LoVo (cell line): ENCODE results near the gene ZBTB34.

Source experiments
- DNase-seq: peaks from one replicate; pipeline ENCODE4 v3.0.0-alpha.2; 2016; ENCODE audit warnings: low spot score

ZBTB34 gene

DNA sequence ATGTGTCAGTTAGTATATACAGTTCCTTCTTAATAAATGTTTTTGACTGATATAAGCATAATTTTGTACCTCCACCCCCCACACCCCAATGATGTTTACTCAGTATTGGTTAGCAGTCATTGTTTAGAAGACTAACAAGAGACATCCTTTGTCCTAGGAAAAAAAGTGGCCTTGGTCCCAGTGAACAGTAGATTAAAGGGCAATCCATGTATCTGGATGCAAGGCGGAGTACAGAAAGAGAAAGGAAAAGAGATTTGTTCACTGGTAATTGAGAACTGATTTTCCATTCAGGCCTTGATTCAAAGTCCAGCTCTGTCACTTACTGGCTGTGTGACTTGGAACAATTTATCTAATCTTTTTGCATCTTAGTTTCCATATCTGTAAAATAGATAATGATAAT is 58.8 kb downstream of the ZBTB34 start:
- no peak for DNase-seq

DNA sequence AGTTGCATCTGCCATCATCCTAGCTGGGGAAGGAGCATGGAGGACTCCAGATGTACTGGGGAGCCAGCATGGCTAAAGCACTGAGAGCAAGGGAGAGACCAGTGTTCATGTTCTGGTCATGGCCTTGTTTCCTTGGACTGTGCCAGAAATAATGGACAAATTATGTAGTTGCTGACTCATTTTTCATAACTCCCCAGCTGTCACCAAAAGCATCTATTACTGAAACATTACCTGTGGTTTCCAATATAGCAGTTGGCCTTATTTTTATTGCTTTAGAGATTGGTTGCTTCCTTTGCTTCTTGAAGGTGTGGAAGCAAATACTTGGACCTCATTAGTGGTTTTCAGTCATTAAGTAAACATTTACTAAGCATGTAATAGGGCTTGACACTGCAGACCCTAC is 65.4 kb downstream of the ZBTB34 start:
- no peak for DNase-seq

DNA sequence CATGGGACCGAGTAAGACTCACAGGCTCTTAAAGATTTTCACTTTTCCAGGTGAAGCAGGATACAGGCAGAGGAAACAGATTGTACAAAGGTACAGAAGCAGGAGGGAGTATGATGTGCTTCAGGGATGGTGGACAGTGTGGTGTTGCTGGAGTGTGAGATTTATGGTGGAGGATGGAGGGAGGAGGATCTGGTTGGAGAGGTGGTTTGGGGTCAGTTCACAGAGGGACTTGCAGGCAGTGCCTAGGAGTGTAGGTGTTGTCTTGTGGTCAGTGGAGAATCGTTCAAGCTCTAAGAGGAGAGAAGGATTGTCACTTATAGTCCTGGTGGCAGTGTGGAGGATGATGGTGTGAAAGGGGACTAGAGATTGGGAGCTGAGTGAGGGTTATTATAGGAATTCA is 65.9 kb downstream of the ZBTB34 start:
- DNase-seq, result no peak

DNA sequence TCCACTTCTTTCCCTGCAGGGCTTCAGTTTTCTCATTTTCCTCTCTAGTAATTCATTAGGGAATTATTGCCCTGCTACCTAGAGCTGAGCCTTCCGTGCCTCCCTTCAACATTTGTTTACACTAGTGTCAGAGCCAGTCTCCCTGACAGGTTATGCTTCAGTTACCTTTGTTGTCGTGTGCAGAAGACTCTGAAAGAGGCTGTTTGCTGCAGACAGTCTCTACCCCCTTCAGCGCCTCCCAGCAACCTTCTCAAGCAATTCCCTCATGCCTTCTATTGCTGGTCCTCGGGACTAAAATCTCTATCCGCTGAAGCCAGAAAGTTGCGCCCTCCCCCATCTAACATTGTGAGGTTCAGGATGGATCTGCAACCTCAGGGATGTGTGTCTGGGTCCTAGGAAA is 67.0 kb downstream of the ZBTB34 start:
- no peak for DNase-seq

DNA sequence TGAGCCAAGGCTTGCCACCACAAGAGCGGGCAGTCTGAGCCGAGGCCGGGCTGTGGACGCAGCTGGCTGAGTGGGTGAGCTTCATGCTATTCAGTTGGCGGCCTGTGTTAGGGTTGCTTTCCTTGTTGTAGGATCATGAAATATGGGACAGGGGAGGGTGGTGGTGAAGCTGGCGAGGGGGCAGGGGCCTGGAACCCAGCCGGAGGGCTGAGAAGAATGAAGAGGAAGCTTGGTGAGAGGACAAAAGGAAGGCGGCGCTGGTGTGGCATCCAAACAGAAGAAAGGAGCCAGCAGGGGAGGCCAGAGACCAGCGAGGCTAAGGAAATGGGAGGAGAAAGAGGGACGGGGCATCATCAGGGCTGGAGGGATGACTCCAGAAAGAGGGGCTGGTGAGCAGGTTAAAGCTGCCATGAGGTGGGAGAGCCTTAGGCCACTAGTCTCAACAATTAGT is 72.5 kb downstream of the ZBTB34 start:
- no peak for DNase-seq

DNA sequence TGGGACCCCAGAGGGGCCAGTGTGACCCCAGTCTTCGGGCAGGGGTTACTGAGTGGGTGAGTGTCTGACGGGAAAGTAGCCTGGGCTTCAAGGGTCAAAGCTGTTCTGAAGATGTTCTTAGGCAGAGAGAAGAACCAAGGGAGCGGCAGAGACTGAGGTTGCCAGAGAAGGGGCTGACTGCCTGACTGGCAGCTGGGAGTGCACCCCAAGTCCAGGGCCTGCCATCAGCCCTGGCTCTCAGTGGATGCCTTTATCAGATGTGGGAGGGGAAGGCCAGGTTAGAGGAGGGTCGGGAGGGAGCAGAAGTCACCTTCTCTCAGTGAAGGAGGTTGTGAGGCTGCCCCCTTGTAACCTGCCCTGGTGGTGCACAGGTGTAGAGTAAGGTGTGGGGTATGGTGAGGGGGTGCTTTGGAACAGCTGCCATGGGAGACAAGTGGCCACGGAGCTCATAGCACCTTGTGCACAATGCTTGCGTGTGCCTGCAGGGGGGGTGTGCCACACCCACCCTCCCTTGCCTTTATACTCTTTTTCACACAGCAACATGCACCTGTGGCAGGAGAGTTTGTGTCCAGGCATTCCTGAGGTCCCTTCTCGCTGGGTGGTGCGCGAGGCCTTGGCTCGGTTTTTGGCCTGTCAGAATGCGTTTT is 73.0 kb downstream of the ZBTB34 start:
- no peak for DNase-seq

DNA sequence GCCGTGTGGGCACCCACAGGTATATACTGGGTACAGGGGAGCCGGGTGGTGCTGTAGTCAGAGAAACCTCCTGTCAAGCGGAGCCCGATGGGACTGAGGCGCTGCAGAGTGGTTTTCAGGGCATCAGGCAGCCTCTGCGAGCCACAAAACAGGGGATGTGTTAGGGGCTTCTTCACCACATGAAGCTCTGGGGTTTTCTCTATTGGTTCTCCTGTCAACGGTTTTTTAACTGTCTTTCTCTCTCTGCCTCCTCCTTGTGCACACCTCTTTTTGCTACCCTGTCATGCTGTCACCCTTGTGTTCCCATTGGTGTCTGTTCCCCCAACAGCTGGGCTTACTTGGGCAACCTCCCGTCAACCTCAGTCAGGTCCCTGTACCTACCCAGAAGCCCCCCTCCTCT is 74.0 kb downstream of the ZBTB34 start:
- DNase-seq, result no peak
